OCI-LY3 (cell line): Measurements from ENCODE around the gene CRTAC1.

Source experiments
- H2AFZ ChIP-seq: fragments of 200-600, 300-600 bp; shearing (Covaris generic); 2 replicates; pipeline ENCODE4 v1.6.0; 2014; ENCODE audit warnings: antibody characterized with exemption, low read depth, low read length
- H3K27ac ChIP-seq: fragments of 200-600, 300-600 bp; sonication (generic); 2 replicates; pipeline ENCODE4 v1.5.1; 2014; ENCODE audit warnings: mild to moderate bottlenecking, low read length, moderate library complexity, mixed read lengths
- H3K27me3 ChIP-seq: fragments of 200-600, 300-600 bp; sonication (generic); 2 replicates; pipeline ENCODE4 v1.6.1; 2014; ENCODE audit warnings: low read depth, low read length, mixed read lengths
- H3K36me3 ChIP-seq: fragments of 200-600, 300-600 bp; sonication (generic); replicated peaks from 2 replicates; pipeline ENCODE3; 2014; ENCODE audit warnings: low read depth, low read length, mixed read lengths
- H3K4me1 ChIP-seq: fragments of 300-600, 200-600 bp; sonication (generic); 2 replicates; pipeline ENCODE4 v1.6.1; 2014; ENCODE audit warnings: low read length, mixed read lengths
- H3K4me2 ChIP-seq: fragments of 200-600, 300-600 bp; sonication (generic); 2 replicates; pipeline ENCODE4 v1.6.1; 2014; ENCODE audit warnings: low read length, mixed read lengths
- H3K4me3 ChIP-seq: fragments of 300-600, 200-600 bp; sonication (generic); 2 replicates; pipeline ENCODE4 v1.5.1; 2014; ENCODE audit warnings: antibody characterized with exemption, mild to moderate bottlenecking, low read length, moderate library complexity
- H3K79me2 ChIP-seq: fragments of 300-600, 200-600 bp; shearing (Covaris generic); 2 replicates; pipeline ENCODE4 v1.6.1; 2014; ENCODE audit warnings: mild to moderate bottlenecking, low read length, mixed read lengths
- H3K9ac ChIP-seq: fragments of 300-600, 200-600 bp; shearing (Covaris generic); 2 replicates; pipeline ENCODE4 v1.6.0; 2014; ENCODE audit warnings: mild to moderate bottlenecking, low read length, moderate library complexity
- H3K9me3 ChIP-seq: fragments of 200-600, 300-600 bp; shearing (Covaris generic); 2 replicates; pipeline ENCODE4 v1.6.1; 2014; ENCODE audit warnings: low read length, mixed read lengths; ENCODE audit not compliant: insufficient read depth
- H4K20me1 ChIP-seq: fragments of 200-600, 300-600 bp; sonication (generic); 2 replicates; pipeline ENCODE4 v1.6.1; 2016; ENCODE audit warnings: low read length, mixed read lengths; ENCODE audit not compliant: insufficient read depth
- CTCF ChIP-seq: fragments of 200-600, 300-600 bp; sonication (generic); IDR thresholded peaks from 2 replicates; pipeline ENCODE4 v1.5.1; 2014; ENCODE audit warnings: antibody characterized with exemption, low read length, low read depth
- EZH2phosphoT487 ChIP-seq: fragments of 200-600 bp; shearing (Covaris generic); IDR thresholded peaks from 2 replicates; pipeline ENCODE4 v1.6.1; 2018; ENCODE audit warnings: antibody characterized with exemption, mixed run types, low read depth

Gene CRTAC1

GRCh38 chr10:97974526-97975525, 55.6 kb downstream of the CRTAC1 start:
- Histone ChIP-seq H3K9ac (no peak overlapping the region), H3K27ac (no peak overlapping the region), H3K36me3 (no peaks in the 10 kb centered on the region), H3K9me3 (no peaks in the 10 kb centered on the region), H4K20me1 (no peaks in the 10 kb centered on the region), H2AFZ (no peak overlapping the region), H3K4me1 (no peaks in the 10 kb centered on the region), H3K4me2 (no peak overlapping the region), H3K27me3 (peaks cover 9% of the 10 kb centered on the region; the same call in 1 of the 2 replicates), H3K79me2 (no peaks in the 10 kb centered on the region), H3K4me3 (no peak overlapping the region)
- no peak for TF ChIP-seq CTCF
- TF ChIP-seq EZH2phosphoT487, result no peak

- H3K9ac ChIP-seq, result no peak overlapping the region
These were observed 56.3 kb downstream of the CRTAC1 start for GRCh38 chr10:97974100-97974499.

GRCh38 chr10:97969538-97970079, 60.8 kb downstream of the CRTAC1 start:
- H3K79me2 ChIP-seq, result no peaks in the 10 kb centered on the region
- H3K4me2 ChIP-seq, result no peak overlapping the region
- H3K4me3 ChIP-seq, result no peak overlapping the region
- no peak overlapping the region for H3K9ac ChIP-seq
- no peak for TF ChIP-seq EZH2phosphoT487
- TF ChIP-seq CTCF, result no peak
- H3K27me3 ChIP-seq, result peaks cover 9% of the 10 kb centered on the region; the same call in 1 of the 2 replicates
- no peak overlapping the region for H2AFZ ChIP-seq
- H3K4me1 ChIP-seq, result no peaks in the 10 kb centered on the region
- H3K36me3 ChIP-seq, result no peaks in the 10 kb centered on the region
- H3K9me3 ChIP-seq, result no peaks in the 10 kb centered on the region
- H3K27ac ChIP-seq, result no peak overlapping the region
- H4K20me1 ChIP-seq, result no peaks in the 10 kb centered on the region

More at GRCh38 chr10:97974100-97974499, 56.3 kb downstream of the CRTAC1 start:
- Histone ChIP-seq H3K27me3 (peaks cover 9% of the 10 kb centered on the region; the same call in 1 of the 2 replicates), H3K4me2 (no peak overlapping the region), H3K4me1 (no peaks in the 10 kb centered on the region), H4K20me1 (no peaks in the 10 kb centered on the region), H3K27ac (no peak overlapping the region), H2AFZ (no peak overlapping the region), H3K9me3 (no peaks in the 10 kb centered on the region), H3K36me3 (no peaks in the 10 kb centered on the region), H3K4me3 (no peak overlapping the region), H3K79me2 (no peaks in the 10 kb centered on the region)
- TF ChIP-seq CTCF (no peak), EZH2phosphoT487 (no peak)

- TF ChIP-seq CTCF (no peak), EZH2phosphoT487 (no peak)
- Histone ChIP-seq H2AFZ (no peak overlapping the region), H3K4me2 (no peak overlapping the region), H3K27ac (no peak overlapping the region), H3K9me3 (no peaks in the 10 kb centered on the region), H3K4me3 (no peak overlapping the region), H4K20me1 (no peaks in the 10 kb centered on the region), H3K4me1 (no peaks in the 10 kb centered on the region), H3K9ac (no peak overlapping the region), H3K27me3 (peaks cover 7% of the 10 kb centered on the region; the same call in 1 of the 2 replicates), H3K79me2 (no peaks in the 10 kb centered on the region), H3K36me3 (no peaks in the 10 kb centered on the region)
These were observed 65.7 kb downstream of the CRTAC1 start for GRCh38 chr10:97964748-97965147.
